SK-N-SH treated with all-trans-retinoic acid at 6 μM for 48 hours (cell line): Measurements from ENCODE around the gene ELOVL3.

Source experiments
- CREB5 ChIP-seq: fragments of 250-450 bp; sonication (Bioruptor Pico); IDR thresholded peaks from 2 replicates; pipeline ENCODE4 v1.5.1; 2020; ENCODE audit warnings: low read depth, mild to moderate bottlenecking, moderate library complexity
- CSDC2 ChIP-seq: fragments of 250-450 bp; sonication (Bioruptor Pico); IDR thresholded peaks from 2 replicates; pipeline ENCODE4 v1.5.0; 2020; ENCODE audit warnings: mild to moderate bottlenecking, moderate library complexity
- CSRNP3 ChIP-seq: fragments of 250-450 bp; sonication (Bioruptor Pico); IDR thresholded peaks from 2 replicates; pipeline ENCODE4 v1.5.1; 2021; ENCODE audit warnings: mild to moderate bottlenecking, moderate library complexity
- ESRRG ChIP-seq: fragments of 250-450 bp; sonication (Bioruptor Pico); IDR thresholded peaks from 2 replicates; pipeline ENCODE4 v1.6.1; 2021; ENCODE audit warnings: mild to moderate bottlenecking
- GLIS3 ChIP-seq: fragments of 250-450 bp; sonication (Bioruptor Pico); IDR thresholded peaks from 2 replicates; pipeline ENCODE4 v1.5.0; 2020; ENCODE audit warnings: mild to moderate bottlenecking, moderate library complexity
- PATZ1 ChIP-seq: fragments of 250-450 bp; sonication (Bioruptor Pico); IDR thresholded peaks from 2 replicates; pipeline ENCODE4 v1.8.0; 2020; ENCODE audit warnings: mild to moderate bottlenecking, moderate library complexity, borderline replicate concordance
- PPARA ChIP-seq: fragments of 250-450 bp; sonication (Bioruptor Pico); IDR thresholded peaks from 2 replicates; pipeline ENCODE4 v1.5.0; 2020; ENCODE audit warnings: mild to moderate bottlenecking, borderline replicate concordance
- RARB ChIP-seq: fragments of 250-450 bp; sonication (Bioruptor Pico); IDR thresholded peaks from 2 replicates; pipeline ENCODE4 v1.8.0; 2021; ENCODE audit warnings: mild to moderate bottlenecking, moderate library complexity
- SNAI2 ChIP-seq: fragments of 250-450 bp; sonication (Bioruptor Pico); IDR thresholded peaks from 2 replicates; pipeline ENCODE4 v1.5.0; 2020; ENCODE audit warnings: mild to moderate bottlenecking, moderate library complexity
- TOX ChIP-seq: fragments of 250-450 bp; sonication (Bioruptor Pico); IDR thresholded peaks from 2 replicates; pipeline ENCODE4 v1.8.0; 2021; ENCODE audit warnings: mild to moderate bottlenecking, moderate library complexity, borderline replicate concordance
- ZFP30 ChIP-seq: fragments of 450-650 bp; formaldehyde crosslinking; IDR thresholded peaks from 2 replicates; pipeline ENCODE4 v1.5.0; 2022; ENCODE audit warnings: mild to moderate bottlenecking, moderate library complexity

- TF ChIP-seq ESRRG (CRISPR knock-in tag) (no peak), GLIS3 (CRISPR knock-in tag) (no peak), CREB5 (CRISPR knock-in tag) (no peak), RARB (CRISPR knock-in tag) (no peak), CSRNP3 (no peak), PATZ1 (CRISPR knock-in tag) (no peak), CSDC2 (no peak), PPARA (CRISPR knock-in tag) (no peak), ZFP30 (CRISPR knock-in tag) (no peak), TOX (CRISPR knock-in tag) (no peak), SNAI2 (CRISPR knock-in tag) (no peak)
Observed at GRCh38 chr10:102243309-102243708, 17.2 kb downstream of the ELOVL3 start.
